HepG2 (cell line): Measurements from ENCODE around the gene WASHC4. TPM values are rescaled to one million over a fixed set of nuclear protein-coding genes. Genes with fewer than 3 reads are reported as not detected.

Source experiments
- ATAC-seq: fragments of 200-7000 bp; cut with Tn5 transposase; 3 replicates; pipeline ENCODE4 v1.9.1; 2020; ENCODE audit warnings: mild to moderate bottlenecking, moderate library complexity
- BruUV-seq: library from RNA; stranded (reverse); fragments of 400-500 nt; replicated peaks from 2 replicates; lab custom pipeline; 2021; lab: Mats Ljungman, UMichigan
- CTCF ChIA-PET: fragments of 300-600 bp; formaldehyde crosslinking; extraction: SDS; loops from one replicate; lab custom pipeline; 2021; ENCODE audit warnings: low total read pairs, inconsistent platforms, low intra/inter-chr PET ratio; lab: Yijun Ruan, JAX
- POLR2A ChIA-PET: fragments of 350-600 bp; sonication (Branson Sonifier 250); formaldehyde crosslinking; loops from one replicate; lab custom pipeline; 2020; ENCODE audit warnings: antibody characterized with exemption, inconsistent platforms; lab: Yijun Ruan, JAX
- DNase-seq: peaks from one replicate; pipeline ENCODE4 v3.0.0-alpha.2; 2015; ENCODE audit warnings: low spot score
- FAIRE-seq: peaks from 3 replicates; lab custom pipeline; 2011; peaks lifted over from hg19 to GRCh38; lab: Jason Lieb, UNC
- H2AFZ ChIP-seq: one replicate; pipeline ENCODE4 v1.6.1; 2011; ENCODE audit warnings: low read length, inconsistent platforms
- H3K27ac ChIP-seq: fragments of 300-600 bp; 3 replicates; pipeline ENCODE4 v1.8.0; 2011; ENCODE audit warnings: mixed run types, mild to moderate bottlenecking, mixed read lengths, low read length, inconsistent platforms; ENCODE audit not compliant: insufficient read depth; ENCODE audit errors: extremely low read length
- H3K27me3 ChIP-seq, 2 experiments: fragments of 200-600 bp in 1 of 2; 2 replicates in 1 of 2; 3 replicates in 1 of 2; pipeline versions ENCODE4 v1.6.0 to v1.8.0; 2011; ENCODE audit warnings: low read length in 2 of 2, mild to moderate bottlenecking in 2 of 2, moderate library complexity in 2 of 2, inconsistent platforms in 1 of 2; ENCODE audit not compliant: insufficient read depth in 2 of 2, control insufficient read depth in 1 of 2
- H3K36me3 ChIP-seq, 2 experiments: fragments of 200-600 bp in 1 of 2; replicated peaks in 1 of 2; 2 replicates in 1 of 2; 3 replicates in 1 of 2; pipeline versions ENCODE4 v1.5.1 to v1.8.0; 2011; ENCODE audit warnings: low read length in 2 of 2, inconsistent platforms in 1 of 2; ENCODE audit not compliant: insufficient read depth in 2 of 2, control insufficient read depth in 1 of 2
- H3K4me1 ChIP-seq: 2 replicates; pipeline ENCODE4 v1.5.1; 2012; ENCODE audit warnings: low read length, inconsistent platforms; ENCODE audit not compliant: insufficient read depth
- H3K4me2 ChIP-seq: 2 replicates; pipeline ENCODE4 v1.6.0; 2011; ENCODE audit warnings: low read depth, low read length, inconsistent platforms
- H3K4me3 ChIP-seq, 3 experiments: fragments of 200-600 bp in 1 of 3; sonication (generic), shearing (Covaris generic) in 1 of 3; replicated peaks in 1 of 3; 2 replicates each; pipeline ENCODE4 v1.5.1; 2011 to 2016; ENCODE audit warnings: low read length in 3 of 3, inconsistent platforms in 2 of 3, low read depth in 2 of 3, mild to moderate bottlenecking in 2 of 3, control low read depth in 1 of 3, mixed read lengths in 1 of 3; ENCODE audit not compliant: insufficient read depth in 1 of 3
- H3K79me2 ChIP-seq: one replicate; pipeline ENCODE4 v1.6.1; 2011; ENCODE audit warnings: low read length, inconsistent platforms; ENCODE audit not compliant: insufficient read depth
- H3K9ac ChIP-seq: 2 replicates; pipeline ENCODE4 v1.6.0; 2011; ENCODE audit warnings: mild to moderate bottlenecking, low read depth, low read length, inconsistent platforms; ENCODE audit not compliant: insufficient read depth
- H3K9me3 ChIP-seq: 2 replicates; pipeline ENCODE4 v1.5.1; 2012; ENCODE audit warnings: mild to moderate bottlenecking, low read length
- H4K20me1 ChIP-seq: 2 replicates; pipeline ENCODE4 v1.6.0; 2011; ENCODE audit warnings: inconsistent platforms, mild to moderate bottlenecking, low read length, moderate library complexity; ENCODE audit not compliant: insufficient read depth
- ARID2 ChIP-seq: sonication (generic); formaldehyde crosslinking; IDR thresholded peaks from 2 replicates; pipeline ENCODE4 v1.8.1; 2022; ENCODE audit warnings: mild to moderate bottlenecking, missing genetic modification reagents, borderline replicate concordance
- CEBPG ChIP-seq: IDR thresholded peaks from 2 replicates; pipeline ENCODE4 v1.6.1; 2016
- ELF1 ChIP-seq: sonication (generic); formaldehyde crosslinking; IDR thresholded peaks from 2 replicates; pipeline ENCODE4 v1.4.0; 2020; ENCODE audit warnings: missing genetic modification reagents
- HDAC2 ChIP-seq: sonication (generic); formaldehyde crosslinking; IDR thresholded peaks from 2 replicates; pipeline ENCODE4 v1.4.0; 2020; ENCODE audit warnings: missing genetic modification reagents
- KDM6A ChIP-seq: IDR thresholded peaks from 2 replicates; pipeline ENCODE4 v1.6.1; 2016; ENCODE audit warnings: low read depth
- KMT2B ChIP-seq: IDR thresholded peaks from 2 replicates; pipeline ENCODE4 v1.6.1; 2016; ENCODE audit warnings: missing genetic modification reagents, missing compliant biosample characterization
- MAFG ChIP-seq: sonication (generic); formaldehyde crosslinking; IDR thresholded peaks from 2 replicates; pipeline ENCODE4 v1.5.1; 2020; ENCODE audit warnings: mild to moderate bottlenecking, missing genetic modification reagents
- MTA3 ChIP-seq: sonication (generic); formaldehyde crosslinking; IDR thresholded peaks from 2 replicates; pipeline ENCODE4 v1.4.0; 2020; ENCODE audit warnings: missing genetic modification reagents
- ZNF562 ChIP-seq: sonication (generic); formaldehyde crosslinking; IDR thresholded peaks from 2 replicates; pipeline ENCODE4 v1.8.0; 2022; ENCODE audit warnings: missing genetic modification reagents, borderline replicate concordance
- ZNF788 ChIP-seq: sonication (generic); formaldehyde crosslinking; IDR thresholded peaks from 2 replicates; pipeline ENCODE4 v1.5.0; 2020; ENCODE audit warnings: mild to moderate bottlenecking, missing genetic modification reagents, borderline replicate concordance
- WGBS: methylation state at CpG from one replicate; pipeline ENCODE4 v1.1.6; 2017; ENCODE audit warnings: low lambda C conversion rate; 5-methylcytosine and 5-hydroxymethylcytosine counted together
- in situ Hi-C: cut with HindIII; loops from 2 replicates; pipeline ENCODE4 v1.10.0; 2017; ENCODE audit warnings: low pct_unique_long_range_greater_than_20kb; ENCODE audit not compliant: extremely low pct_ligation_motif_present
- intact Hi-C: fragments of 100-400 bp; cut with micrococcal nuclease; formaldehyde crosslinking; loops from one replicate; pipeline ENCODE4 v1.10.0; 2022; ENCODE audit not compliant: unreplicated experiment
- polyA plus RNA-seq, 8 experiments: library from polyadenylated mRNA; depleted of rRNA in 3 of 8; stranded (reverse) in 7 of 8; unstranded in 1 of 8; fragments of >200 nt; fragmentation: Illumina TruSeq in 4 of 8; extraction: Trizol in 4 of 8; gene quantifications; 2 replicates each; pipeline versions ENCODE4 v1.2.1 to v1.2.3, GENCODE V29; 2011 to 2016; ENCODE audit warnings: low read depth in 4 of 8, missing spikeins in 1 of 8, mixed read lengths in 1 of 8; ENCODE audit not compliant: insufficient read depth in 1 of 8
- total RNA-seq, 5 experiments: library from RNA; depleted of rRNA; stranded (reverse); fragments of >200 nt; fragmentation: Illumina TruSeq; extraction: Trizol; gene quantifications; 2 replicates each; pipeline ENCODE4 v1.2.3, GENCODE V29; 2016; ENCODE audit warnings: low read depth in 1 of 5
- TF ChIP-seq, protein P1 (sequence below): sonication (generic); formaldehyde crosslinking; IDR thresholded peaks from 2 replicates; pipeline ENCODE4 v1.4.0; 2020; ENCODE audit warnings: missing genetic modification reagents, borderline replicate concordance
- TF ChIP-seq, protein P2 (sequence below): sonication (generic); formaldehyde crosslinking; IDR thresholded peaks from 2 replicates; pipeline ENCODE4 v1.4.0; 2020; ENCODE audit warnings: missing genetic modification reagents
- TF ChIP-seq, protein P3 (sequence below): sonication (generic); formaldehyde crosslinking; conservative IDR thresholded peaks from 2 replicates; pipeline ENCODE4 v1.8.0; 2022; ENCODE audit warnings: low read depth, missing genetic modification reagents

WASHC4 gene
- total and polyA plus RNA-seq, 2 of the 13 experiments (the other 11 are each of a cell fraction or from before 2014, with no cell fraction given) = 21.0 to 36.3 TPM

DNA sequence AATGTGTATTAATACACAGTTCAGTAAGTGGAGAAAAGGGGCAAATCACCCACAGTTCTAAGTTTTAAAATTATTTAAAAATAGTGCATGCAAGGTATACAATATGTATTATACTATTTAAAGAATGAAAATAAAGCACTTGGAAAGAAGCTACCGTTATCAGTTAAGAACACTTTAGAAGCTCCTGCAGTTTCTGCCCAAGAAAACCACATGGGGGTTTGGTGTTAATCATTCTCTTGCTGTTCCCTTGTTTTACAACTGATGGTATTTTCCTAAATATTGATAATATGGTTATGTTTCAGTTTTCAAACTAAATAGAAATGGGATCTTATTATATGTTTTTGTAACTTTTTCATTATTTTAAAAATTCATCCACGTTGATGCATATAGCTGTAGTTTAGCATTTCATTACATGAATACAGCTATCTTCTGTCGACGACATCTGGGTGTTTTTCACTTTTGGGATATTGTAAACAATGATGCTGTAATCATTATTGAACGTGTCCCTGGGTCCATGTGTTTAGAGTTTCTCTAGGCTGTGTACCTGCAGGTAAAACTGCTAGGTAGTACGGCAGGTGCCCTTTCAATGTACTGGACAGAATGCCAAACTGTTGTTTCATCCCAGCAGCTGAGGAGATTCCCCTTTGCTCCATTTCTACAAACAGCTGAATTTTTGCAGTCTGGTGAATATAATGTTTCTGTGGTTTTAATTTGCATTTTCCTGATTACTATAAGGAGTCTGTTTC, 64.3 kb downstream of the WASHC4 start:
- ATAC-seq (no peak), DNase-seq (no peak), FAIRE-seq (no peak)
- Histone ChIP-seq H3K4me2 (no peak overlapping the region), H3K4me1 (no peaks in the 10 kb centered on the region), H3K36me3 (peaks cover 1 to 18% of the 10 kb centered on the region in 2 experiments; a peak in 3 of 5 replicates), H2AFZ (no peak overlapping the region), H3K79me2 (no peaks in the 10 kb centered on the region), H3K27me3 (no peaks in the 10 kb centered on the region), H4K20me1 (no peaks in the 10 kb centered on the region), H3K9me3 (no peaks in the 10 kb centered on the region), H3K4me3 (no peak overlapping the region), H3K9ac (no peak overlapping the region), H3K27ac (no peak overlapping the region)
- 95% methylated on average over 6 of the region's 6 CpGs for WGBS
- ChIA-PET POLR2A (no interaction called here), CTCF (no interaction called here)
- in situ Hi-C loops = no loop called here
- intact Hi-C loops = no loop called here
- TF ChIP-seq CEBPG (CRISPR knock-in tag) = no peak
- TF ChIP-seq MAFG (CRISPR knock-in tag) = no peak
- no peak for TF ChIP-seq KMT2B (CRISPR knock-in tag)
- TF ChIP-seq, protein P1, sequence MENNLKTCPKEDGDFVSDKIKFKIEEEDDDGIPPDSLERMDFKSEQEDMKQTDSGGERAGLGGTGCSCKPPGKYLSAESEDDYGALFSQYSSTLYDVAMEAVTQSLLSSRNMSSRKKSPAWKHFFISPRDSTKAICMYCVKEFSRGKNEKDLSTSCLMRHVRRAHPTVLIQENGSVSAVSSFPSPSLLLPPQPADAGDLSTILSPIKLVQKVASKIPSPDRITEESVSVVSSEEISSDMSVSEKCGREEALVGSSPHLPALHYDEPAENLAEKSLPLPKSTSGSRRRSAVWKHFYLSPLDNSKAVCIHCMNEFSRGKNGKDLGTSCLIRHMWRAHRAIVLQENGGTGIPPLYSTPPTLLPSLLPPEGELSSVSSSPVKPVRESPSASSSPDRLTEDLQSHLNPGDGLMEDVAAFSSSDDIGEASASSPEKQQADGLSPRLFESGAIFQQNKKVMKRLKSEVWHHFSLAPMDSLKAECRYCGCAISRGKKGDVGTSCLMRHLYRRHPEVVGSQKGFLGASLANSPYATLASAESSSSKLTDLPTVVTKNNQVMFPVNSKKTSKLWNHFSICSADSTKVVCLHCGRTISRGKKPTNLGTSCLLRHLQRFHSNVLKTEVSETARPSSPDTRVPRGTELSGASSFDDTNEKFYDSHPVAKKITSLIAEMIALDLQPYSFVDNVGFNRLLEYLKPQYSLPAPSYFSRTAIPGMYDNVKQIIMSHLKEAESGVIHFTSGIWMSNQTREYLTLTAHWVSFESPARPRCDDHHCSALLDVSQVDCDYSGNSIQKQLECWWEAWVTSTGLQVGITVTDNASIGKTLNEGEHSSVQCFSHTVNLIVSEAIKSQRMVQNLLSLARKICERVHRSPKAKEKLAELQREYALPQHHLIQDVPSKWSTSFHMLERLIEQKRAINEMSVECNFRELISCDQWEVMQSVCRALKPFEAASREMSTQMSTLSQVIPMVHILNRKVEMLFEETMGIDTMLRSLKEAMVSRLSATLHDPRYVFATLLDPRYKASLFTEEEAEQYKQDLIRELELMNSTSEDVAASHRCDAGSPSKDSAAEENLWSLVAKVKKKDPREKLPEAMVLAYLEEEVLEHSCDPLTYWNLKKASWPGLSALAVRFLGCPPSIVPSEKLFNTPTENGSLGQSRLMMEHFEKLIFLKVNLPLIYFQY (CRISPR knock-in tag) = no peak
- TF ChIP-seq ZNF562 (CRISPR knock-in tag) = no peak
- TF ChIP-seq, protein P2, sequence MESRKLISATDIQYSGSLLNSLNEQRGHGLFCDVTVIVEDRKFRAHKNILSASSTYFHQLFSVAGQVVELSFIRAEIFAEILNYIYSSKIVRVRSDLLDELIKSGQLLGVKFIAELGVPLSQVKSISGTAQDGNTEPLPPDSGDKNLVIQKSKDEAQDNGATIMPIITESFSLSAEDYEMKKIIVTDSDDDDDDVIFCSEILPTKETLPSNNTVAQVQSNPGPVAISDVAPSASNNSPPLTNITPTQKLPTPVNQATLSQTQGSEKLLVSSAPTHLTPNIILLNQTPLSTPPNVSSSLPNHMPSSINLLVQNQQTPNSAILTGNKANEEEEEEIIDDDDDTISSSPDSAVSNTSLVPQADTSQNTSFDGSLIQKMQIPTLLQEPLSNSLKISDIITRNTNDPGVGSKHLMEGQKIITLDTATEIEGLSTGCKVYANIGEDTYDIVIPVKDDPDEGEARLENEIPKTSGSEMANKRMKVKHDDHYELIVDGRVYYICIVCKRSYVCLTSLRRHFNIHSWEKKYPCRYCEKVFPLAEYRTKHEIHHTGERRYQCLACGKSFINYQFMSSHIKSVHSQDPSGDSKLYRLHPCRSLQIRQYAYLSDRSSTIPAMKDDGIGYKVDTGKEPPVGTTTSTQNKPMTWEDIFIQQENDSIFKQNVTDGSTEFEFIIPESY (CRISPR knock-in tag) = no peak
- TF ChIP-seq HDAC2 = no peak
- no peak for TF ChIP-seq ELF1 (CRISPR knock-in tag)
- no peak for TF ChIP-seq MTA3 (CRISPR knock-in tag)
- TF ChIP-seq ARID2 = no peak
- no peak for TF ChIP-seq KDM6A (CRISPR knock-in tag)
- TF ChIP-seq ZNF788 = no peak
- TF ChIP-seq, protein P3, sequence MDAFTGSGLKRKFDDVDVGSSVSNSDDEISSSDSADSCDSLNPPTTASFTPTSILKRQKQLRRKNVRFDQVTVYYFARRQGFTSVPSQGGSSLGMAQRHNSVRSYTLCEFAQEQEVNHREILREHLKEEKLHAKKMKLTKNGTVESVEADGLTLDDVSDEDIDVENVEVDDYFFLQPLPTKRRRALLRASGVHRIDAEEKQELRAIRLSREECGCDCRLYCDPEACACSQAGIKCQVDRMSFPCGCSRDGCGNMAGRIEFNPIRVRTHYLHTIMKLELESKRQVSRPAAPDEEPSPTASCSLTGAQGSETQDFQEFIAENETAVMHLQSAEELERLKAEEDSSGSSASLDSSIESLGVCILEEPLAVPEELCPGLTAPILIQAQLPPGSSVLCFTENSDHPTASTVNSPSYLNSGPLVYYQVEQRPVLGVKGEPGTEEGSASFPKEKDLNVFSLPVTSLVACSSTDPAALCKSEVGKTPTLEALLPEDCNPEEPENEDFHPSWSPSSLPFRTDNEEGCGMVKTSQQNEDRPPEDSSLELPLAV (CRISPR knock-in tag) = no peak
- no TSS peak for BruUV-seq
